HS-27A (cell line): ENCODE data around the gene HPCAL1.
A peak's percentile ranks its signal among the peaks of the same experiment; 100 is the strongest.

Experiments
- DNase-seq: peaks from one replicate; pipeline ENCODE4 v3.0.0-alpha.2; 2012; ENCODE audit warnings: low read depth, missing footprints

HPCAL1 gene

GRCh38 chr2:10370895-10371294 is 68.2 kb downstream of the HPCAL1 start:
- no peak for DNase-seq

- DNase-seq, result no peak
These were observed 68.9 kb downstream of the HPCAL1 start for GRCh38 chr2:10371441-10372196.

DNA sequence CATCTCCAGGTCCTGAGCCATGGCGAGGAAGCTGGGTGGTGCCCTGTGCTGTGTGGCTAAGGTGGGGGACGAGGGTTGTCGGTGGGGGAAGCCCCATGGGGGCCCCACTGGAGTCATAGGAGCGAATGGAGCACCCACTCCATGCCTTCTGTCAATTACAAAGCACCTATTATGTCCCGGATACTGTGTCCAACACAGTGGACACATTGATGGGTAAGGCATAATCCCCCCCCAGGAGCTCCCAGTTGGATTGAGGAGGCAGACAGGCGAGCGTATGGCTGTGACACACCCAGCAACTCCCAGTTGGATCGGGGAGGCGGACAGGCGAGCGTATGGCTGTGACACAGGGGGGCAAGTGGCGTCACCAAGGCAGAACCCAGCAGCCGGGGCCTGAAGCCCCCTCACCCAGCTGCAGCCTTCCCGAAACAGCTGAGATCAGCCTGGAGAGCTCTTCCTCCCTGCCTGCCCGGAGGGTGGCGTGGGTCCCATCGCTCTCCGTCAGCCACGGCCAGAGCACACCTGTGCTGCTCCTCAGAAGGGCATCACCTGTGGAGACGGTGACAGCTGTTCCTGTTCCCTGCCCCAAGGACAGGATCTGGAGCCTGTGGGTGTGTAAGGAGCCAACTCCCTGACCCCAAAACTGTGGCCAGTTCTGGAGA is 69.6 kb downstream of the HPCAL1 start:
- no peak for DNase-seq

DNA sequence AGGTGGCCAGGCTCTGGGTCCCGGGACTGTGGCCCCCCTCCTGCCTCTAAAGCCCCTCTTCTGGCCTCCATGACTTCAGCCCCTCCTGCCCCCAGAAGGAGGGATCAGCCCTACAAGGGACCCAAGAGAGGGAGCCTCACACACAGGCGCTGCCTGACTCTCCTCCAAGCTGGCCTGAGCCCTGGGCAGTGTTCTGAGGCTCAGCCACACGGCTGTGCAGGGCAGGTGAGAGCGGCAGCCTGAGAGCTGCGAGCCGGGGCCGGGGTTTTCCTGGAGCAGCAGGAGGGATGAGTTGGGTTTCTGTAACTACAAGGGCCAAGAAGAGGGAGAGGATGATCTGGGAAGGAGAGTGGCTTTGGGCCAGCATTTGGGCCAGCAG is 70.1 kb downstream of the HPCAL1 start:
- no peak for DNase-seq

- no peak for DNase-seq
These were observed 71.2 kb downstream of the HPCAL1 start for GRCh38 chr2:10373931-10374330.

DNA sequence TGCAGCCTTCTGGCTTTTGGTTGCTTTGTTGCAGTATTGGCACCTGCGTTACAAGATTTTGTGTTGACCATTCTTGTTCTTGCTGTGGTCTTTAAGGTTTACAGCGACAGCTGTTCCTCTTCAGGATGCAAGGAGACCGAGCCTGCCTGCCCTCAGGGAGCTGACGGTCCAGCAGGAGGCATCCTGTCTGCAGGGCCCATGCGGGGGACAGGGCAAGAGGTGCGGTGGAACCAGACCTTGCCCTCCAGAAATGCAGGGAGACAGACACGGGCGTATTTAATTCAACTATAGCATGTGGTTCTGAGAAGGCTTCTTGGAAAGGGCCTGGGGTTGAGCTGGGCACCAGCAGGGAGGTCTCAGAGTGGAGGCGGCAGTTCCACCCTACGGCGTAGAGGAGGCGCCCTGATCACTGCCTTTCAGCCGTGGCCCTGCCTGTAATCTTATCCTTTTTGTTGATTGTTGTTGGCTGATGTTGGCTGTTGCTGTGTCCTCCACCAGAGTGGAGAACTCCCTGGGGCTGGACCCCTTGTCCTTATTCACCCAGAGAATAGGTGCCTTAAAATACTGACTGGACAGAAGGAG is 71.7 kb downstream of the HPCAL1 start:
- DNase-seq, result no peak

- no peak for DNase-seq
These were observed 73.0 kb downstream of the HPCAL1 start for GRCh38 chr2:10375570-10376281.

DNA sequence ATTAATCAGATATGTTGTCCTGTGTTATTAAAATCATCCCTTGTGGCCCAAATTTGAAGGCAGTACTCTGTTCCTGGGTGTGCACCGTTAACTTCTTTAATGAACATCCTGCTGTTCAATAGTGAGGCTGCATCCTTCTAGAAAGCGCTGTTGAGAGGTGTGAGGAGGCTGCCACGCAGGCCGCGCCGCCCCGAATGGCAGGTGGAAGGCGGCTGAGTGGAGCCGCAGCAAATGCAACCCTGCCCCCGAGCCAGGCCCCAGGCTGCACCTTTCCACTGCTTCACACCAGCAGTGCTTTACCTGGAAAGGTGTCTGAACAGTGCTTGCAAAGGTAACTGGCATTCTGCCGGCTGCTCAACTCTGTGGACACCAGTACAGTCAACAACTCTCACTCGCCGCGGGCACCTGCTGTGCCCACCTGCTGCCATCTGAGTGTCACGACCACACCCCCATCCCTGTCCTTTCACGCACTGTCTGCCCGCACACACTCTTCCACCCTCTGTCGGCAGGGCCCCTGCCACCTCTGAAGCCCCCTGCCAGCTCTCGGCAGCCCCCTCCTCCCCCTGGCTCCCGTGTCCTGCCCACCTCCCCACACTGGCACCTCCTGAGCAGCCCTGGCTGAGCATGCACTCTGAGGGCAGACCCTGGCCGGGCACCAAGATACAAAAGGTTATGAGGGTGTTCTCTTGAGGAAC is 74.5 kb downstream of the HPCAL1 start:
- DNase-seq, result no peak

GRCh38 chr2:10377747-10378085 is 75.0 kb downstream of the HPCAL1 start:
- DNase-seq, result no peak

DNA sequence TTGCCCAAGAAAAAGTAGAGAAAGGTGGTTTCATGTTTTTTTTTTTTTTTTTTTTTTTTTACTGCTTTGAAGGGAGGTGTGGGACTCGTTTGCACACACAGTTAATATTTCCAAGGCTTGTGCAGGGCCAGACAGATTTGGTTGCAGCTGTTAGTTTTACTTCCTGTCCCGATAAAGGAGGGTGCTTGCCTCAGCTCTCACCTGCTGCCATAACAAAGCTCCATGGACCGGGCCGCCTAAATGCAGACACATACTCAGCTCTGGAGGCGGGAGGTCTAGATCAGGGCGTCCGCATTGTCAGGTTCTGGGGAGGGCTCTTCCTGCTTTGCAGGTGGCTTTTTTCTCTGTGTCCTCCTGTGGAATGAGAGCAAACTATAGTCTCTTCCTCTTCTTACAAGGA is 75.5 kb downstream of the HPCAL1 start:
- no peak for DNase-seq

- DNase-seq, result no peak
These were observed 77.6 kb downstream of the HPCAL1 start for GRCh38 chr2:10380048-10380926.

GRCh38 chr2:10381997-10382353 is 79.3 kb downstream of the HPCAL1 start:
- DNase-seq, result no peak

GRCh38 chr2:10382354-10383061 is 79.8 kb downstream of the HPCAL1 start:
- no peak for DNase-seq

GRCh38 chr2:10383960-10384734 is 81.4 kb downstream of the HPCAL1 start:
- DNase-seq, result no peak

- DNase-seq, result no peak
These were observed 82.8 kb downstream of the HPCAL1 start for GRCh38 chr2:10385501-10385900.

- DNase-seq, result no peak
These were observed 83.4 kb downstream of the HPCAL1 start for GRCh38 chr2:10385933-10386773.

DNA sequence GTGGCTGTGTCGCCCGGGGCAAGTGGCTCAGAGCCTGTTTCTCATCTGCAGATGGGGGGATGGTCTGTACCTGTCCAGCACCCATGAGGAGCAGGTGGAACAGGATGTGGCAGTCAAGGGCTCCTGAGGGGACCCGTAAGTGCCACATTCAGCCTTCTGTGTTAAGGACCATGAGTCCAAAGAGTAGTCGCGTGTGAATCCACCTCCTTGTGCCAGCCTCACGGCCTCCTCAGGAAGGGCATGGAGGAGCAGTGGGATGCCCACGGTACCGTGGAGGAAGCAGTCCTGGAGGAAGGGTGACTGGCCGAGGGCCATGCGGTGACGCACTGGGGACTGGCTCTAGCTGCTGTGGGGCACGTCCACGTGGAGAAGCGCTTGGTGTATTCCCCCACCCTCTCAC is 84.3 kb downstream of the HPCAL1 start:
- DNase-seq, result no peak

- DNase-seq, result no peak
These were observed 86.4 kb downstream of the HPCAL1 start for GRCh38 chr2:10388954-10389560.

- peak; percentile 62 for DNase-seq
These were observed 86.9 kb downstream of the HPCAL1 start for GRCh38 chr2:10389573-10389972.
